DMS 273 (cell line): Measurements from ENCODE around the gene IZUMO4.

Experiments
- DNase-seq: peaks from one replicate; lab custom pipeline; 2025; ENCODE audit not compliant: unreplicated experiment; lab: John Stamatoyannopoulos, UW

Gene IZUMO4

DNA sequence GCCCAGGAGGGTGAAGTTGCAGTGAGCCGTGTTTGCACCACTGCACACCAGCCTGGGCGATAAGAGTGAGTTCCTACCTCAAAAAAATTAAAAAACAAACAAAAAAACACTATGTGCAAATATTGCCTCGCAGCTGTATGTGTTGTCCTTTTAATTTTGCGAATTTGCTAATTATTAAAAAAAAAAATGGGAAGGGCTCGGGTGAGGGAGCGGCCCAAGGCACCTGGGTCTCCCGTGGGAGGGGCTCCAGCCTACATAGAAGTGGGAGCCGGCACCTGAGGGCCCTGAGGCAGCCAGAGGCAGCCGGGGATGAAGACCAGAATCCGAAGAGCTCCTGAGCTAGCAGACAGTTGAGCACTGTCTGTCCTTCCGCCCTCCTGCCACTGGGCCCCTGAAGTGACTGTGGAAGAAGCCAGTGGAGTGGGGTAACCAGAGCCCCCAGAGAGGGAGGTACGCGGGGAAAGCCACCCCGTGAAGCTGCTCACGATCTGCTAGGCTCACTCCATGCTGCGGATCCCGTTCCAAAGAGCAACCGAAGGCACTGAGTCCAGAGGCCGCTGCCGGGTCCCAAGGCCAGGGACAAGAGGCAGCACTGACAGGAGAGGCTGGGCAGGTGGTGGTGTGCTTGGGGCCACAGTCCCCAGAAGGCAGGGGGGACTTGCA, 6.5 kb downstream of the IZUMO4 start:
- no peak for DNase-seq

DNA sequence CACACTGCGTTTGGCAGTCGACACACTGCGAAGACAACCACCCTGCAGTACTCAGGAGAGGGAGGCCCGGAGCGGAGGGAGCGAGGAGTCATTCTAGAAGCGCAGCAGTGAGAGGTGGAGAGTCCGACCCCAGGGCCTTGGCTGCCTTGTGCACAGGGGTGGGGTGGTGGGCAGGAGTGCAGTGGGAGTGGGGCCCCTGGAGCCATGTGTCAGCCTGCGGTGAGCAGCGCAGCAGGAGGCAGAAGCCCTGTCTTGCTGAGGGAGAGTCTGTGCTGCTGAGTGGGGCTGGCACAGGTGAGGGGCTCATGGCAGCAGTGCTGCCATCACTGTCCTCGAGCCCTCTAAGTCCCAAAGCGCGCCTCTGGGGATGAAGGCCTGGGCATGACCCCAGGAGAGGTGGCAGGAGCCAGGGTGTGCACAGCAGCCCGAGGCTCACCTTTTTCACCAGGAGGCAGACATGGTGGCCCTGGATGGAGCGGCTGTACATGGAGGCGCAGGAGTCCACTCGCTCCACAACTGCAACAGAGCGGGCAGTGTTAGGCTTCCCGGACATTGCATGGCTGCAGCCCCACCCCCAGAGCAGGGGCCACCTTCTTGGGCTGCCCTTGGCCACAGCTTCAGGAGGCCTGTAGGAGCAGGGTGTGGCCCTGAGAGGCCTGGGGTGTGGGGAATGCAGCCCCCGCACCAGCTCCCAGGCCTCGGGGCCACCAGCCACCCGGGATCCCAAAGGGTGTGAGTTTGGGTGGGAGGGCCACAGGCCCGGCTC, 11.7 kb downstream of the IZUMO4 start:
- DNase-seq, result no peak

DNA sequence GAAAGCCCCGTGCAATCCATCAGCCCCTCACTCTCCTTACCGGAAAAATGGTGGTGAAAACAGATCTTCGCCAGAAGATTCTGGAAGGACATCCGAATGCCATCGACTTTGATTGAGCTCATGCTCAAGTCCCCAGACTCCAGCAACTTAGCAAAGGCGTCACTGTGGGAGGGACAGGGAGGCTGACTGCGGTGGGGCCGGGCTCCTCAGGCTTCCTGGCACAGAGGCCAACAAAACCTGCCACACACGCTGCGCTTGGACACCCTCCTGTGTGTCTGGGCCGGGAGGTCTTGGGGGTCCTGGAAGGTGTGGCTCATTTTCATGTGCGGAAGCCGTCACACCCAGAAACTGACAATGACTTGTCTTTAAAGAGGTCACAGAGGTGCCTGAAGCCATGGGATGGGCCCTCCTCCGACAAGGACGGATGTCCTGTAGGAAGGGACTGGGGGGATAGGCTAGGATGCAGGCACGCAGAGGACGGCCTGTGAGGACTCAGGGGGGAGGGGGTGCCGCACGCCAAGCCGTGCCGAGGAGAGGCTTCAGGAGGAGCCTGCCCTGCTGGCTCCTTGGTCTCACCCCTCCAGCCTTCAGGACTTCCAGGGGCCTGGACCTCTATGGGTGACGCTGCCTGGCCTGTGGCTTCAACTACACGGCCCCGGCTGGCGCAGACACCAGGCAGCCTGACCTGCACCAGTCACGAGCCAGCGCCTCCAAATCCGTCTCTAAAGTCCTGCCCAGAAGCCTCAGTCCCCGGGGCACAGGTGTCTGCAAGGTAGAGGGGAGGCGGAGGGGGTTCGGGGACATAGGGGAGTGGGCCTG, 12.5 kb downstream of the IZUMO4 start:
- no peak for DNase-seq

DNA sequence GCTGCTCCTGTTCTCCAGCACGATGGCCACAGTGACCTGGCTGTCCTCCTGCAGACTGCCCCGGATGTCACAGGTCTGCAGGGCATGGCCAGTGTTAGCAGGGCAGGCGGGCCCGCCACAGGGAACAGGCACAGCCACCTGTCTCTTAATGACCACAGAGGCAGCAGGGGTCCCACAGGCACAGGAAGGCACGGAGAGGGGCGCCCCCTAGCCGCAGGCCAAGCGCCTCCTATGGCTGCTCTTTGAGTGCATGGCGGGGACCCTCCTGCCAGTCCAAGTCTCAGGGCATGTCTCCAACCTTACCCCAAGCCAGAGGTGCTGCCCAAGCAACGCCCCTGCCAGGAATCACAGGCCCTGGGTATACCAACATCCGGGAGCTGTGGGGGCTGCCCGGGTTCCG, 14.1 kb downstream of the IZUMO4 start:
- no peak for DNase-seq

DNA sequence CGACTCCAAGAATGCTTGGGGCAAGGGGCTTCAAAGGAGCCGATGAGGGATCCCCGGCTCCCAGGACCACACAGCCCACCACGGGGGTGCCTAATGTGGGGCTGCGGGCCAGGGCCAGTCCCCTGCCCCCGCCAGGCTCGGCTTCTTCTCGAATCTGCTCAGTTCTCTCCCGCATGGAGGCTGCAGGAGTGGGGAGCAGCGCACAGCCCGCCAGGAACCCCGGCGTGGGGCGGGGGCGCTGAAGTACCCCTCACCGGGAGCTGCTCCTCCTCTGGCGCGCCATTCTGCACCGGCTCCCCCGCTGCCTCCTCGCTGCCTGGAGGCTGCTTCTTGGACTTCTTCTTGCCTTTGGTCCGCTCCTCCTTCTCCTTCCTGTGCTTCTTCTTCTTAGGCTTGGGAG, 14.7 kb downstream of the IZUMO4 start:
- DNase-seq, result no peak

DNA sequence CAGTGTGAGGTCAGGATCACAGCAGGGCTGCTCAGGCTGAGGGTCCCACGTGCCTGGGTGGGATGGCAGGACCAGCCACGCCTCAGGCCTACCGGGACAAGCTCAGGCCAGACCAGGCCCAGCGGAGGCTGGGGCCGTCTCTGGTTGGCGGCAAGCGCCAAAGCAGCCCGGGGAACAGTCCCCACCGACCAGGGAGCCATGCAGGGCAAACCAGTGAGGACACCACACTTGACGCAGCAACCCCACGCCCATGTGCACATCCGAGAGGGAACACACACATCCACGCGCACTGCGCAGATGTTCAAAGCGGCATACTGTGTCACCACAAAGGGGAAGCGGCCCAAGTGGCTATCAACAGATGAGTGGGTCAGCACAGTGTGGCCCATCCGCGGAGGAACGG, 15.2 kb downstream of the IZUMO4 start:
- no peak for DNase-seq

DNA sequence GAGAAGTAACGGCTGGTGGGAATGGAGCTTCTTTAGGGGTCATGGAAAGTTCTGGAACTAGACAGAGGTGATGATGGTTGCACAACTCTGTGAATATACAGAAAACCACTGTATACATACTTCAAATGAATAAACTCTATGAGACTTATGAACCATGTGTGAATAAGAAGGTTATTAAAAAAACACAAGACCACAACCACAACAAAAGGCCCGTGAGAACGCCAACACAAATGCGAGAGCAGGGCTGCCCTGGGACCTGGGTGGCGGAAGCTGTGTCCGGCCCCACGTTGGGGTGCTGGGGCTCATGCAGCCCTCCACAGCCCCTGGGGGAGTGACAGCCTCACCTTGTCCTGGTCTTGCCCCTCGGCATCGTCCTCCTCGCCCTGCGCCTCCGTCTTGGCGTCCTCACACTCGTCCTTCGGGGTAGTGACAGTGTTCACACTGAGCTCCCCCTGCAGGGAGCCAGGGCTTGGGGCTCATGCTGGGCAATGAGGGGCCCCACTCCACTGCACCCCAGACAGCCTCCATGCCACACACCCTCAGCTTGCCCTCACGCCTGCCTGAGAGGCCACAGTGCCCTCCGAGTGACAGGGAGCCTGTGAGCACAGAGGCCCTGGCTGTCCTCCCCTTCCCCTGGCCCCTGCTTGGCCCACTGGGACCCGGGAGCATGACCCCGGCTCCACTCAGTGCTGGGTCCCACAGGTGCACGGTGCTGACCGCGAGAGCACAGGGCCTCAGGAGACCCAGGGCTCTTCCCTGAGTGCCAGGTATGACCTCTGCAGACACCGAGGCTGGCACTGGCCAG, 16.0 kb downstream of the IZUMO4 start:
- no peak for DNase-seq

DNA sequence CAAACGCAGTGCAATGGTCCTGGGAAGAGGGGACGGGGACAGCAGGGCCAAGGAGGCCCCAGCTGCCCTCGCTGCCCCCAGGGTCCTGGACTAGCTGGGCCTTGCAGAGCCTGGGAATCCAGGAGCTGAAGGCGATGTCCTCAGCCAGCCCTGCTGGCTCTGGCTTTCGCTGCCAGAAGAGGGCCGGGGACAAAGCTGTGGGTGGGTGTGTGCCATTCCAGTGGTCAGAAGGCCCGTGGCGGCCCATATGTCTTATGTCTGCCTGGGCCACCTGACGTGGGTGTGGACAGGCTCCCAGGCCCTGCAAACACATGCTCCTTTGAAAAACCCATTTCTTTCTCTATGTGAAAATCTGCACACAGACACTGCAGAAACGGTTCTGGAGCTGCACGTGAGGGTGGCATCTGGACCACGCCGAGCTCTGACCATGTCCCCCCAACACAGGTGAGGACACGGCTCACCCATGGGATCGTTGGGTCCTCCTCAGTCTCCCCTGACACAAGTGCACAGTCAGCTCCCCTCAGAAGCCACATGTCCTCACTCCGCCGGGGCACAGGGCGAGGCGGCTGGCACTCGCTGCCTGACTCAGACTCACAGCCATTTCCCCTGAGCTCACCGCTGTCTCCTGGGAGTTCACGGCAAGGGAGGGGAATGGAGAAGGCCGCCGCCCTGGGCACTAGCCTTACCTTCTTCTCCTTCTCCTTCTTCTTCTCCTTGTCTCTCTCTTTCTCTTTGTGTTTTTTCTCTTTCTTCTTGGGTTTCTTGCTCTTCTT, 16.9 kb downstream of the IZUMO4 start:
- no peak for DNase-seq

DNA sequence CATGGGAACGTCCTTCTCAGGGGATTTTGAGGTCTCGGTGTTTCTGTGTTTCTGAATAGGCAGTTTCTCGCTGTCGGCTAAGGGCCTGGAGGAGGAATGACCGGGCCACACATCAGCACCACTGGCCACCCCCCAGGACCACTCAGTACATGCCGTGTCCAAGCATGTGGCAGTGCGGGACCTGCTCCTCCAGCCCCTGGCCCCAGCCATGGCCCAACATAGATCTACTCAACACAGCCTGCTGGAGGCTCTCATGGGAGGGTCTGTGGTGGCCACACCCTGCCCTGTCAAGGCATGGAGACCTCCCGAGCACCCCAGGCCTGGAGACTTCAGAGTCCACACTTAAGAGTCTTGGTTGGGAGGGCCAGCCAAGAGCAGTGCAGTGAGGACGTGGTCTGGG, 17.5 kb downstream of the IZUMO4 start:
- DNase-seq, result no peak

DNA sequence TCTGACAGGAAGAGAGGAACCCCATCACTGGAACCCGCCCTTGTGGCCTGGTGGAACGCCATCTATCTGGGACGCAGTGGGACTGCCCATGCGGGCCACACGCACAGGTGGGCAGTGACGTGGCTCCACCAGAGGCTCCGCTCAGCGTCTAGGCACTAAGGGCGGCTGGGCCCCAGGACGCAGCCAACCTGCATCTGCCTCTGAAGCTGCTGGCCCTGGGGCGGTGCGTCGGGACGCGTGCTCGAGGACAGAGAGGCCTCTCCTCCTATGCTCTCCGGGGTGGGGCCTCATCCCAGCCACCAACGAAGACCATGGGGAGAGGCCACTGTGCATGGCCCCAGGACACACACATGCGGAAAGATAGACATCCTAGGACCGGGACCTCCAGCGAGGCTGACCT, 18.1 kb downstream of the IZUMO4 start:
- DNase-seq, result no peak

DNA sequence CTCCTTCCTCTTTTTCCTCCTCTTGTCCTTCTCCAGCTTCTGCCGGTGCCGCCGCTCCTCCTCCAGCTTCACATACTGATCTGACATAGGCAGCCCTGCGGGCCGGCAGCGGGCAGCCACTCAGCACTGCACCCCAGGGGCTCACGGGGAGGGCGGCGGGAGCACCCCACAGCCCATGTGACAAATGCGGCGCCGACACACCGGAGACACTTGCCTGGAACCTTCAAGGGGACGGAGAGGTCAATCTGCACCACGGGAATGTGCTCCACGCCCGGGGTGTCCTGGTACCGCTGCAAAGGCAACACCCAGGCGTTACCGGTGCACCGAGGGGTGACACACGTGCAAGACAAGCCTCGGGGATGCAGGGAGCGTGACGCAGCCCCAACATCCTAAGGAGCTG, 18.6 kb downstream of the IZUMO4 start:
- no peak for DNase-seq

DNA sequence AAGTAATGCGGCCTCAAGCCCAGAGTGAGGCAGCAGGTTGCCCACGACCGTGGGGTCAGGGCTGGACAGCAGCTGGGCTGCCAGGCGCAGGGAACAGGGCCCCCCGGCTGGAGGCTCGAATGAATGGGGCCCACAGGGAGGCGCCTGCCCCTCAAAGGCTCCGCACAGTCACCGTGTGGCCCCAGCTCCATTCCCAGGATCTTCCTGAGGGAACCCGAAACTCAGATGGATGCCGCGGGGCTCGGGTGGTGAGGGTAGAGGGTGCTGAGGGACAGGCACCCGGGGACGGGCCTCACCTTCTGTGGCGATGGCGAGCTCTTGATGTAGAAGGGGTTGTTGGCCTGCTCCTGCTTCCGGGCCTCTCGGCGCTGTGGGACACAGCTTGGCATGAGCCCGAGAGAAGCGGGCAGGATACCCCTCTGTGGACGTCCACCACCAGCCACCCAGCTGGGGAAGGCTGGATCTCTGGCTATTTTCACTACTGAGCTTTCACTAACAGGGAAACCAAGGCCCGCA, 19.3 kb downstream of the IZUMO4 start:
- DNase-seq, result no peak

DNA sequence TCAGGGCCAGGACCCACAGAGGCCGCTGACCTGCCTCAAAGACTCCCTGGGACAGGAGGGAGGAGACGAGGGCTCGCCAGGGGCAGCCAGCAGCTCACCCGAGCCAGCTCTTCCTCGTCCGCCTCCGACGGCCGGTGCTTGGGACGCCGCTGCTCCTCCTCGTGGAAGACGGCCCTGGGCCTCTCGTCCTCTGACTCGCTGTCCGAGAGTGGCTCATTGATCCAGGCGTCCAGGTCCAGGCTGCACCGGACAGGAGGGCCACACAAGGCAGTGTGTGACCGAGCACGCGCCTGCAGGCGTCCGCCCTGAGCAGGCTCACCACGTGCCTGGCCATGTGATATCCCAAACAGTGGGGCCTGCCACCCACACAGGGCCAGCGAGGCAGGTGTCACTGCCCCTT, 19.8 kb downstream of the IZUMO4 start:
- DNase-seq, result no peak

DNA sequence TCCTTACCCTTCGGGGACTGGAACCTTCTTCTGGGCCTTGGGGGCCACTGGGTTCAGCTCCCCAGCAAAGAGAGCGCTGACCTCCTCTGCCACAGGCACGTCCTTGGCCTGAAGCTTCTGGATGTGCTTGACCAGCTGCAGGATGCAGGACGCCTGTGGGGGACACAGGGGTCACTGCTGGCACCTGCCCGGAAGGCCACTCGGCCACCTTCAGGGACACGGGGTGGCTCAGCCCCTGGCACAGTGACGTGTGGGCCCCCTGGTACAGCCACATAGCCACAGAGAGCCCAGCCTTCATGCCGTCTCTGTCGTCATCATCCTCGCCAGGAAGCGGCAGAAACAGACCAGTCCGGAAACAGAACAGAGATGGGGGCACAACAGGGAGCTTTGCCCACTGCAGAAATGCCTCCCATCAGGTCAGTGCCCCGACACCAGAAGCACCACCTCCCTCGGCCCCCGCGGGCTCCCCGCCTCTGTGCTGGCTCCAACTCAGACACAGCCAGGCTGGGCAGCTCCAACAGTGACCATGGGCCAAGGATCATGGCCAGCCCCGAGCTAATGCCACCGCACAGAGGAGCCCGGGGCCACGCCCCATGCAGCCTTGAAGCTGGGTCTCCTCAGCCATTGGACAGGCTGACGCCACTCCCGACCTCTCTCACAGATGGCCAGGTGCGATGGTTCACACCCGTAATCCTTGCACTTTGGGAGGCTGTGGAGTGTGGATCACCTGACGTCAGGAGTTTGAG, 20.7 kb downstream of the IZUMO4 start:
- no peak for DNase-seq

DNA sequence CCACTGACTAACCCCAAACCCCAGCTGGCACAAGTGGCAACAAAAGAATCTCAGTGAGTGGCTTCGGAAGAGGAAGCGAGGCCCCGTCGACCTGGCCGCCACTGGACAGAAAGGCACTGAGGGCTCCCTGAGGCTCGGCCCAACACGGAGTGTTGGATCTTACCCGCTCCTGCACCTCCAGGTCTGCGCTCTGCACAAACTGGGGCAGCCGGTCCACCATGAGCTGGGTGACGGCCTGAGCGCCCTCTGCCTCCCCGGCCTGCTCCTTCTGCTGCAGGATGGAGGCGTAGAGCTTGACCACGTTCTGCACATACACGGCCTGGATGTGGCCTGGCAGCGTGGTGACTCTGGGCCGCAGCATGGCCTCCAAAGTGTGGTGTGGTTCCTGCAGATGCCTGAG, 21.7 kb downstream of the IZUMO4 start:
- no peak for DNase-seq

DNA sequence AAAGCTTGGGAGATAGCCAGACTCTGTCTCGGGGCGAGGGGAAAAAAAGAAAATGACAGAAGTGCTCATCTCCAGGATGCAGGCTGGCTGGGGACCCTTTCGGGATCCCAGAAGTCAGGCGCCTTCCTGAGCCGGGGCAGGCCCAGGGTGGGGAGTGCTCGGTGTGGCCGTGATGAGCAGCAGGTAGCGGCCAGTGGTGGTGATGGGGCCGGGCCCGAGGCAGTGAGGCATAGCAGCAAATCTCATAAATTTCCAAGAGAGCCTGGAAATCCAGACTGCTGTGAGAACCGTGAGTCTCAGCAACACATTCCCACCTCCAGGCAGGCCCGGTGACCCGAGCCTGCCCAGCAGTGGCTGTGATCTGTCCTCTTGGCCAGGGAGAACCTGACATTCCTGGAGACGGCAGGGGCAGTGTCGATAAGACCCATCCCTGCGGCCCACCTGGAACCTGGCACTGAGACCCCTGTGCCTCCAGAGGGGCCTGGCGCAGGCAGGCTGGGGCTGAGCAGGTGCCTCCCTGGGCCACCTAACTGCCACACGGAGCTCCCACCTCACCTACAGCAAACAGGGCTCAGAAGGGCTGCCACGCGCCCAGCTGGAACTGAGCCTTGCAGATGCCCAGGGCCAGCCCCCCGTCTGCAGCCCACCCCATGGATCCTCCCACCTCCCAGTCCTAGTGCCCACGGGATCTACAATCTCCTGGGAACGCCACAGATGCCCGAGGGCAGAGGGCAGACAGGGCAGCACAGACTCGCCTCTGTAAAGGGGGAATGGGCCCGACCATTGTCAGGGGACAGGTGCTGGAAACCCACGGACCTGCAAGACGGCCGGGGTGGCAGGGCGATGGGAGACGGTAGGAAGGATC, 23.4 kb downstream of the IZUMO4 start:
- no peak for DNase-seq

DNA sequence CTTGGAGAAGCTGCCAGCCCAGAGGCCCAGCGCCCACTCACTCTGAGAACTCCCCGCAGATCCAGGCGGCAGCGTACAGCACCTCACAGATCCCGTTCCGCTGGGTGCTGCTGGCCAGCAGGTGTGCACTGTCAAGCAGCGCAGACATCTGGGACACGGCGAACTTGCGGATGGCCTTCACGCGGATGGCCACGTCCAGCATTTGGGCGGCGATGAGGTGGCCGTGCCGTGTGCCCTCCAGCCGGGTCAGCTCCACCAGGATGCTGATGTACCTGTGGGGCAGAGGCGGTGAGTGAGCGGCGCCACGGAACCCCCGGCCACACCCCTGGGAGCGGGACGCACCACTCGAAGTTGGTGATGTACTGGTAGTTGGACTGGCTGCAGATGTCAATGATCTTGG, 24.1 kb downstream of the IZUMO4 start:
- DNase-seq, result no peak

DNA sequence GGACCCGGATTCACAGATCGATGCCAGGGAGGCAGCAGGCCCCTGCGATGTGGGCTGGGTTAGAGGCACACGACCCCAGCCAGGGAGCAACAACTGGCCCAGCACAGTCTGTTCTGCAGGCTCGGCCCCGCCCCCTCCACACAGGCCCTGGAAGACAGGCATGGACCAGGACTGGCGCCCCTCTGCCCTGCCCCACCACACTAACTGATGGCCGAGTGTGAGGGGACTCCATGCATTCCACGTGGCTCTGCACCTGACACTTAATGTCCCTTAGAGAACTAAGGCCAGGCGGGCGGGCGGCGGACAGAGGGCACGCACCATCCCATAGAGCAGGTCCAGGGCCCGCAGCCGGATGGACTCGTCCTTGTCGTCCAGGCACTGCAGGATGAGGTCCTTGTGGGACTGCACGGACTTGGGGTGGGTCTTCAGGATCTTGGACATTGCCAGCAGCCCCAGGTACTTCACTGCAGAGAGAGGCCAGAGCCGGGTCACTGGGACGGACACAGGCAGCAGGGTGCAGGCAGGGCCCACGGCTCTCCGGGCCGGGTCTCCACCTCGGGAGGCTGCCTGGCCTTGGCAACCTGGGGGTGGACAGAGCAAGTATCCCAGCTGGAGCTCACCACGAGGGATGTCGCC, 24.8 kb downstream of the IZUMO4 start:
- no peak for DNase-seq
